Caco-2 (cell line): ENCODE data around the gene TFAP2E. TPM values are rescaled to one million over a fixed set of nuclear protein-coding genes. Genes with fewer than 3 reads are reported as not detected.

Experiments used
- BruUV-seq: library from RNA; stranded (reverse); fragments of 400-500 nt; replicated peaks from 2 replicates; lab custom pipeline; 2021; lab: Mats Ljungman, UMichigan
- CTCF ChIA-PET: fragments of 300-600 bp; sonication (Branson Sonifier 250); formaldehyde crosslinking; loops from one replicate; lab custom pipeline; 2022; ENCODE audit warnings: antibody characterized with exemption; lab: Charles Lee
- POLR2A ChIA-PET: fragments of 300-600 bp; sonication (Branson Sonifier 250); formaldehyde crosslinking; loops from one replicate; lab custom pipeline; 2022; ENCODE audit warnings: antibody characterized with exemption; lab: Charles Lee
- DNase-seq, 2 experiments: peaks; one replicate each; pipeline versions ENCODE4 v3.0.0 to v3.0.0-alpha.2; 2020 to 2022
- H3K27me3 ChIP-seq: replicated peaks from 2 replicates; pipeline ENCODE4 v1.6.0; 2011; ENCODE audit warnings: low read length; ENCODE audit not compliant: control insufficient read depth, insufficient read depth
- H3K36me3 ChIP-seq: 2 replicates; pipeline ENCODE4 v1.5.1; 2011; ENCODE audit warnings: low read length; ENCODE audit not compliant: control insufficient read depth, insufficient read depth
- H3K4me1 ChIP-seq: fragments of 250-450 bp; sonication (Bioruptor Pico); 2 replicates; pipeline ENCODE4 v1.5.1; 2020; ENCODE audit warnings: mild to moderate bottlenecking
- H3K4me3 ChIP-seq: 2 replicates; pipeline ENCODE4 v1.5.1; 2011; ENCODE audit warnings: low read depth, mild to moderate bottlenecking, control low read depth, low read length
- H3K9me3 ChIP-seq: fragments of 250-450 bp; sonication (Bioruptor Pico); 2 replicates; pipeline ENCODE4 v1.5.1; 2020; ENCODE audit warnings: mild to moderate bottlenecking, moderate library complexity
- H3K27ac Mint-ChIP-seq: one replicate; pipeline ENCODE4 v1.8.0; 2022; ENCODE audit warnings: mixed read lengths; ENCODE audit not compliant: unreplicated experiment
- H3K27me3 Mint-ChIP-seq: one replicate; pipeline ENCODE4 v1.8.0; 2022; ENCODE audit warnings: mixed read lengths; ENCODE audit not compliant: insufficient read depth, unreplicated experiment
- H3K36me3 Mint-ChIP-seq: one replicate; pipeline ENCODE4 v1.8.0; 2022; ENCODE audit warnings: mild to moderate bottlenecking, mixed read lengths; ENCODE audit not compliant: insufficient read depth, unreplicated experiment
- H3K4me1 Mint-ChIP-seq: one replicate; pipeline ENCODE4 v1.8.0; 2022; ENCODE audit warnings: low read depth, mixed read lengths; ENCODE audit not compliant: unreplicated experiment
- H3K4me3 Mint-ChIP-seq: one replicate; pipeline ENCODE4 v1.8.0; 2022; ENCODE audit warnings: mild to moderate bottlenecking, moderate library complexity, mixed read lengths; ENCODE audit not compliant: unreplicated experiment
- H3K9me3 Mint-ChIP-seq: one replicate; pipeline ENCODE4 v1.8.0; 2022; ENCODE audit warnings: mixed read lengths; ENCODE audit not compliant: unreplicated experiment
- intact Hi-C: fragments of 100-400 bp; cut with micrococcal nuclease; formaldehyde crosslinking; loops from one replicate; pipeline ENCODE4 v1.10.0; 2022; ENCODE audit not compliant: unreplicated experiment
- total RNA-seq: library from RNA; stranded (reverse); gene quantifications from 2 replicates; pipeline ENCODE4 v1.2.3, GENCODE V29; 2022
- TF ChIP-seq, protein P1 (sequence below), 2 experiments: fragments of 200-600 bp in 1 of 2; IDR thresholded peaks; 1 replicate in 1 of 2; 2 replicates in 1 of 2; pipeline versions ENCODE4 v1.5.1 to v1.8.0; 2011 to 2022; ENCODE audit warnings: antibody characterized with exemption in 1 of 2, control low read depth in 1 of 2, inconsistent platforms in 1 of 2, low read depth in 1 of 2, low read length in 1 of 2, mild to moderate bottlenecking in 1 of 2, moderate library complexity in 1 of 2; ENCODE audit not compliant: insufficient read depth in 1 of 2, severe bottlenecking in 1 of 2, unreplicated experiment in 1 of 2

The TFAP2E gene
- total RNA-seq, 1 experiment from 2014 or later: 3.4 TPM

DNA sequence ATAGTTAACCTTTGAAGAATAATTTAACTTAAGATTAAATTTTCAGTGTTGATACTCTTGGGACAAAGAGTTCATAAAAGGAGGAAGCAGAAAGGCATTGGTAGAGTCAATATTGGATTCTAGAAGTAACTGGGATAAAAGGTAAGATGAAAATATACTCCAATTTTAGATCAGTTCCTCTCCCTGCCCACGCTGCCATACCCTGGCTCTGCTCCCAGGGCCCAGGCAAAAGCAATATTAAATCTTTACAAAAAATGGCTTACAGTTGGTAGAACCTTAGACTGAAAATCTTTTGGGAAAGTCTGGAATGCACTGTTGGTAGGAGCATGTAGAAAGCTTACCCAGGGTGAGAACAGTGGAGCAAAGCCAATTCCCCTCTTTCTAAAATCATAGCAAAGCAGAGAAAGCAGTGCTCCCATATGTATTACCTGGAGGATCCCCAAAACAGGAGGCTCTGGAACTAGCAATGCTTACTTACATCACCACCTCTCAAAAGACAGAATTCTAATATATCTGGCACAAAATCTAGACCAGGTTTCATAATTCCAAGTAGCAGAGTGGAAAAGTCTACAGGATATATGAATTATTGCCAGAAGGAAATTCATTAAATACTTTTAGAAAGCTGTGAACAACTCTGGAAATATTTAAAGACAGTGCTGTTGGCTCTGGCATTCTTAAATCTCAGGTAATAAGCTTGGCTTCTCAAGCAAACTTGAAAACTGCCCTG is 40.5 kb upstream of the TFAP2E start:
- Histone ChIP-seq H3K4me3 (no peak overlapping the region), H3K9me3 (no peaks in the 10 kb centered on the region), H3K4me1 (no peaks in the 10 kb centered on the region), H3K27me3 (no peaks in the 10 kb centered on the region), H3K36me3 (peaks cover 3% of the 10 kb centered on the region; the same call in 1 of the 2 replicates)
- BruUV-seq: no TSS peak
- no peaks in the 10 kb centered on the region for H3K27me3 Mint-ChIP-seq
- H3K36me3 Mint-ChIP-seq: peaks cover 39% of the 10 kb centered on the region
- DNase-seq: no peak
- H3K4me1 Mint-ChIP-seq: no peaks in the 10 kb centered on the region
- ChIA-PET POLR2A (no interaction called here), CTCF (no interaction called here)
- no peak overlapping the region for H3K4me3 Mint-ChIP-seq
- TF ChIP-seq, protein P1, sequence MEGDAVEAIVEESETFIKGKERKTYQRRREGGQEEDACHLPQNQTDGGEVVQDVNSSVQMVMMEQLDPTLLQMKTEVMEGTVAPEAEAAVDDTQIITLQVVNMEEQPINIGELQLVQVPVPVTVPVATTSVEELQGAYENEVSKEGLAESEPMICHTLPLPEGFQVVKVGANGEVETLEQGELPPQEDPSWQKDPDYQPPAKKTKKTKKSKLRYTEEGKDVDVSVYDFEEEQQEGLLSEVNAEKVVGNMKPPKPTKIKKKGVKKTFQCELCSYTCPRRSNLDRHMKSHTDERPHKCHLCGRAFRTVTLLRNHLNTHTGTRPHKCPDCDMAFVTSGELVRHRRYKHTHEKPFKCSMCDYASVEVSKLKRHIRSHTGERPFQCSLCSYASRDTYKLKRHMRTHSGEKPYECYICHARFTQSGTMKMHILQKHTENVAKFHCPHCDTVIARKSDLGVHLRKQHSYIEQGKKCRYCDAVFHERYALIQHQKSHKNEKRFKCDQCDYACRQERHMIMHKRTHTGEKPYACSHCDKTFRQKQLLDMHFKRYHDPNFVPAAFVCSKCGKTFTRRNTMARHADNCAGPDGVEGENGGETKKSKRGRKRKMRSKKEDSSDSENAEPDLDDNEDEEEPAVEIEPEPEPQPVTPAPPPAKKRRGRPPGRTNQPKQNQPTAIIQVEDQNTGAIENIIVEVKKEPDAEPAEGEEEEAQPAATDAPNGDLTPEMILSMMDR (IDR thresholded peaks at IDR 0.05; ENCODE audit: insufficient read depth in 1 of 2, low read depth in 1 of 2, low read length in 1 of 2, severe bottlenecking in 1 of 2, unreplicated experiment in 1 of 2): no peak
- peaks cover 17% of the 10 kb centered on the region for H3K9me3 Mint-ChIP-seq
- intact Hi-C loops: no loop called here
- no peak overlapping the region for H3K27ac Mint-ChIP-seq

DNA sequence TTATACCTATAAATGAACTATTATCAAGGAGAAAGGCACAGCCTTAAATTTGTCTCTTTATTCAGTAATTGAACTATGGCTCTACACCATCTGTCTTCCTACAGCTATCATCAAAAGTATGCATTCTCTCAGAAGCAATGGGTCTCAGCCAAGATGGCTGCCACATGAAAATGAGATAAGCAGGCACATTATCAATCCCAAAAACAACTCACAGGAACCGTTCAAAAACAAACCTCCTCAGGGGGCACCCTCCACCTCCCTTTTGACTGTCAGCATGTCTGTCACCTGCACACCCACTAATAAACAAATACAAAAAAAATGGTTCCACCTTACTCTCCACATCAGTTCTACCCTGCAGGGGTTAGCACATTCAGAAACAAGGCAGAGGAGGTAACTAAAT is 39.5 kb upstream of the TFAP2E start:
- H3K36me3 Mint-ChIP-seq: peaks cover 40% of the 10 kb centered on the region
- TF ChIP-seq, protein P1 (IDR thresholded peaks at IDR 0.05; ENCODE audit: insufficient read depth in 1 of 2, low read depth in 1 of 2, low read length in 1 of 2, severe bottlenecking in 1 of 2, unreplicated experiment in 1 of 2): no peak
- no peaks in the 10 kb centered on the region for H3K4me1 Mint-ChIP-seq
- H3K4me3 Mint-ChIP-seq: no peak overlapping the region
- peaks cover 10% of the 10 kb centered on the region for H3K9me3 Mint-ChIP-seq
- intact Hi-C loops: no loop called here
- no peak overlapping the region for H3K4me3 ChIP-seq
- no peaks in the 10 kb centered on the region for H3K27me3 ChIP-seq
- no TSS peak for BruUV-seq
- H3K4me1 ChIP-seq: no peaks in the 10 kb centered on the region
- DNase-seq: no peak
- POLR2A ChIA-PET: no interaction called here
- H3K27ac Mint-ChIP-seq: no peak overlapping the region
- CTCF ChIA-PET: no interaction called here
- H3K9me3 ChIP-seq: no peaks in the 10 kb centered on the region
- no peaks in the 10 kb centered on the region for H3K27me3 Mint-ChIP-seq
- peaks cover 3% of the 10 kb centered on the region; the same call in 1 of the 2 replicates for H3K36me3 ChIP-seq

DNA sequence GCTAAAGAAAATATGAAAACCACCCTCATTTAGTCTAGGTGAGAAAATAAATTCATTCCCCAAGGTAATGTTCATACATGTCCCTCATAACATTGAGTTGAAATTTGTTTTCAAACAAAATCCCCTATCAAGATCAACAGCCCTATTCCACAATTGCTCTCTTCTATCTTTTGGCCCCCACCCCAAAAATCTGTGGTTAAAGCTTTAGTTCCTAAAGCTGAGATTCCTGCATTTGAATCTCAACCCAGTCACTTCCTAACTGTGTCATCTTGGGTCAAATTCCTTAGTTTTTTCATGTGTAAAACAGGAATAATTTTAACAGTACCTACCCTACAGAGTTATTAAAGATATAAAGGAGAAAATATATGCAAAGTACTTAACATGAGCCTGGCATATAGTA is 37.9 kb upstream of the TFAP2E start:
- H3K4me1 ChIP-seq: no peaks in the 10 kb centered on the region
- TF ChIP-seq, protein P1 (IDR thresholded peaks at IDR 0.05; ENCODE audit: insufficient read depth in 1 of 2, low read depth in 1 of 2, low read length in 1 of 2, severe bottlenecking in 1 of 2, unreplicated experiment in 1 of 2): no peak
- H3K36me3 ChIP-seq: peaks cover 3% of the 10 kb centered on the region; the same call in 1 of the 2 replicates
- no TSS peak for BruUV-seq
- DNase-seq: no peak
- no peak overlapping the region for H3K4me3 Mint-ChIP-seq
- H3K36me3 Mint-ChIP-seq: peaks cover 27% of the 10 kb centered on the region
- no peaks in the 10 kb centered on the region for H3K27me3 Mint-ChIP-seq
- H3K9me3 ChIP-seq: no peaks in the 10 kb centered on the region
- ChIA-PET POLR2A (no interaction called here), CTCF (interaction anchor here (1.4 kb wide), 1 partner anchor 80 kb away, joined by 6 read pairs; no protein-coding TSS in a partner anchor)
- intact Hi-C loops: no loop called here
- H3K27me3 ChIP-seq: no peaks in the 10 kb centered on the region
- no peak overlapping the region for H3K27ac Mint-ChIP-seq
- no peak overlapping the region for H3K4me3 ChIP-seq
- H3K9me3 Mint-ChIP-seq: no peaks in the 10 kb centered on the region
- no peaks in the 10 kb centered on the region for H3K4me1 Mint-ChIP-seq
